Glutamatergic neuron (in vitro differentiated cells): ENCODE results near the gene GLRX3. TPM values are rescaled to one million over a fixed set of nuclear protein-coding genes. Genes with fewer than 3 reads are reported as not detected.

Source experiments
- DNase-seq: peaks from one replicate; pipeline ENCODE4 v3.0.0; 2022
- H3K27ac Mint-ChIP-seq: one replicate; pipeline ENCODE4 v1.8.0; 2020; ENCODE audit warnings: mild to moderate bottlenecking, mixed read lengths, inconsistent platforms; ENCODE audit not compliant: unreplicated experiment
- H3K27me3 Mint-ChIP-seq: one replicate; pipeline ENCODE4 v1.8.0; 2020; ENCODE audit warnings: mild to moderate bottlenecking, moderate library complexity, mixed read lengths, inconsistent platforms; ENCODE audit not compliant: unreplicated experiment
- H3K36me3 Mint-ChIP-seq: one replicate; pipeline ENCODE4 v1.8.0; 2020; ENCODE audit warnings: mild to moderate bottlenecking, mixed read lengths, inconsistent platforms; ENCODE audit not compliant: unreplicated experiment
- H3K4me1 Mint-ChIP-seq: one replicate; pipeline ENCODE4 v1.8.0; 2020; ENCODE audit warnings: mild to moderate bottlenecking, low read depth, mixed read lengths, inconsistent platforms; ENCODE audit not compliant: unreplicated experiment
- H3K4me3 Mint-ChIP-seq: one replicate; pipeline ENCODE4 v1.8.0; 2020; ENCODE audit warnings: mild to moderate bottlenecking, mixed read lengths, inconsistent platforms; ENCODE audit not compliant: unreplicated experiment
- H3K9me3 Mint-ChIP-seq: one replicate; pipeline ENCODE4 v1.8.0; 2020; ENCODE audit warnings: mild to moderate bottlenecking, moderate library complexity, mixed read lengths, inconsistent platforms; ENCODE audit not compliant: unreplicated experiment
- total RNA-seq: library from RNA; stranded (reverse); fragmentation: NEBNext Ultra II Directional; extraction: Animal tissue kit (Norgen Biotek cat#: 25700); gene quantifications from one replicate; pipeline ENCODE4 v1.2.1, GENCODE V29; 2021; ENCODE audit not compliant: unreplicated experiment
- TF ChIP-seq, protein P1 (sequence below): fragments of 200-600 bp; sonication (generic); IDR thresholded peaks from one replicate; pipeline ENCODE4 v1.5.0; 2021; ENCODE audit not compliant: partially characterized antibody, unreplicated experiment

Gene GLRX3
- total RNA-seq, 1 donor from 2014 or later = 80.1 TPM

DNA sequence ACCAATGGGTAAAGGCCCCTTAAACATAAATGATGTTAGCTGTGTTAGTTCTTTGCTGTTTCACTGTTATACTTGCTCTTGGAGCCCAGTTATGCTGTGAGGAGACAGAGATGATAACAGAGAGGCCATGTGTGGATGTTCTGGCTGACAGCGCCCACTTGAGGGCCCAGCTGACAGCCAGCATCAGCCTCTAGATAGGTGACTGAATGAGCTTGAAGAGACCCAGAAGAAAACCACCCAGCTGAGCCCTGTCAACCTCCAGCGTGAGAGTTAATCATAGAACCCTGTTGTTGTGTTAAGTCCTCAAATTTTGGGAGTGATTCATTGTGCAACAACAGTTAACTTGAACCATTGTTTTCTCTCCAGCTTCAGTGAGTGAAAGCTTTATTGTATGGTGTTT lies 91.7 kb downstream of the GLRX3 start:
- H3K36me3 Mint-ChIP-seq = no peaks in the 10 kb centered on the region
- TF ChIP-seq, protein P1, sequence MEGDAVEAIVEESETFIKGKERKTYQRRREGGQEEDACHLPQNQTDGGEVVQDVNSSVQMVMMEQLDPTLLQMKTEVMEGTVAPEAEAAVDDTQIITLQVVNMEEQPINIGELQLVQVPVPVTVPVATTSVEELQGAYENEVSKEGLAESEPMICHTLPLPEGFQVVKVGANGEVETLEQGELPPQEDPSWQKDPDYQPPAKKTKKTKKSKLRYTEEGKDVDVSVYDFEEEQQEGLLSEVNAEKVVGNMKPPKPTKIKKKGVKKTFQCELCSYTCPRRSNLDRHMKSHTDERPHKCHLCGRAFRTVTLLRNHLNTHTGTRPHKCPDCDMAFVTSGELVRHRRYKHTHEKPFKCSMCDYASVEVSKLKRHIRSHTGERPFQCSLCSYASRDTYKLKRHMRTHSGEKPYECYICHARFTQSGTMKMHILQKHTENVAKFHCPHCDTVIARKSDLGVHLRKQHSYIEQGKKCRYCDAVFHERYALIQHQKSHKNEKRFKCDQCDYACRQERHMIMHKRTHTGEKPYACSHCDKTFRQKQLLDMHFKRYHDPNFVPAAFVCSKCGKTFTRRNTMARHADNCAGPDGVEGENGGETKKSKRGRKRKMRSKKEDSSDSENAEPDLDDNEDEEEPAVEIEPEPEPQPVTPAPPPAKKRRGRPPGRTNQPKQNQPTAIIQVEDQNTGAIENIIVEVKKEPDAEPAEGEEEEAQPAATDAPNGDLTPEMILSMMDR = no peak
- H3K9me3 Mint-ChIP-seq = no peaks in the 10 kb centered on the region
- DNase-seq = no peak
- H3K27ac Mint-ChIP-seq = no peak overlapping the region
- no peaks in the 10 kb centered on the region for H3K4me1 Mint-ChIP-seq
- H3K27me3 Mint-ChIP-seq = peaks cover 5% of the 10 kb centered on the region
- H3K4me3 Mint-ChIP-seq = no peak overlapping the region

Other genes with a start within 250 kb of the GLRX3 start
- 544 TPM for gene EBF3, start 172.1 kb upstream of the GLRX3 start, total RNA-seq
- gene C10orf143, start 25.6 kb upstream of the GLRX3 start, total RNA-seq = 0.96 TPM